ENCODE results near the gene TFDP1.

The TFDP1 gene

GRCh38 chr13:113629866-113630265, 45.3 kb downstream of the TFDP1 start:
- Histone ChIP-seq H3K27ac (no peak overlapping the region), H3K4me3 (no peak overlapping the region)
- DNase-seq (ENCODE audit: low spot score), result no peak
- no peak for TF ChIP-seq CTCF (IDR thresholded peaks at IDR 0.05)

GRCh38 chr13:113630296-113630695, 45.7 kb downstream of the TFDP1 start:
- TF ChIP-seq CTCF (IDR thresholded peaks at IDR 0.05), result no peak
- DNase-seq (ENCODE audit: low spot score), result no peak
- Histone ChIP-seq H3K27ac (no peak overlapping the region), H3K4me3 (no peak overlapping the region)

GRCh38 chr13:113630804-113631203, 46.3 kb downstream of the TFDP1 start:
- no peak for DNase-seq (ENCODE audit: low spot score)
- TF ChIP-seq CTCF (IDR thresholded peaks at IDR 0.05), result no peak
- Histone ChIP-seq H3K27ac (no peak overlapping the region), H3K4me3 (no peak overlapping the region)

GRCh38 chr13:113631341-113632095, 47.0 kb downstream of the TFDP1 start:
- H3K27ac ChIP-seq, result no peak overlapping the region
- no peak for TF ChIP-seq CTCF (IDR thresholded peaks at IDR 0.05)
- no peak overlapping the region for H3K4me3 ChIP-seq
- DNase-seq (ENCODE audit: low spot score), result no peak

GRCh38 chr13:113632706-113633484, 48.3 kb downstream of the TFDP1 start:
- Histone ChIP-seq H3K4me3 (no peak overlapping the region), H3K27ac (no peak overlapping the region)
- DNase-seq (ENCODE audit: low spot score), result no peak
- TF ChIP-seq CTCF (IDR thresholded peaks at IDR 0.05), result no peak

GRCh38 chr13:113633485-113633873, 48.9 kb downstream of the TFDP1 start:
- Histone ChIP-seq H3K4me3 (no peak overlapping the region), H3K27ac (no peak overlapping the region)
- no peak for TF ChIP-seq CTCF (IDR thresholded peaks at IDR 0.05)
- DNase-seq (ENCODE audit: low spot score), result no peak
